ENCODE results near the gene ATRNL1. TPM values are rescaled to one million over a fixed set of nuclear protein-coding genes. Genes with fewer than 3 reads are reported as not detected.

ATRNL1 gene
- total RNA-seq, 1 experiment from 2014 or later: not detected

- peak in 1 of 2 experiments; percentile 18 for DNase-seq
- intact Hi-C loops (cut with micrococcal nuclease; ENCODE audit: unreplicated experiment): loop anchor here (1.0 kb wide), 1 partner anchor 141 kb away; no protein-coding TSS in a partner anchor
- H3K4me1 Mint-ChIP-seq (ENCODE audit: low read depth, unreplicated experiment): no peaks in the 10 kb centered on the region
- Histone ChIP-seq H3K36me3 (ENCODE audit: control insufficient read depth, insufficient read depth, low read length) (no peaks in the 10 kb centered on the region), H3K4me3 (ENCODE audit: low read depth, low read length) (no peak overlapping the region), H3K9me3 (no peaks in the 10 kb centered on the region), H3K4me1 (no peaks in the 10 kb centered on the region), H3K27me3 (replicated peaks; ENCODE audit: control insufficient read depth, insufficient read depth, low read length) (no peaks in the 10 kb centered on the region)
- ChIA-PET POLR2A (no interaction called here), CTCF (no interaction called here)
- no peaks in the 10 kb centered on the region for H3K9me3 Mint-ChIP-seq (ENCODE audit: unreplicated experiment)
- no TSS peak for BruUV-seq (replicated peaks)
- no peaks in the 10 kb centered on the region for H3K36me3 Mint-ChIP-seq (ENCODE audit: insufficient read depth, unreplicated experiment)
- peak; percentile 21 to 43 for TF ChIP-seq CTCF (IDR thresholded peaks at IDR 0.05; ENCODE audit: insufficient read depth in 1 of 2, low read depth in 1 of 2, low read length in 1 of 2, severe bottlenecking in 1 of 2, unreplicated experiment in 1 of 2)
- H3K27me3 Mint-ChIP-seq (ENCODE audit: insufficient read depth, unreplicated experiment): peaks cover 3% of the 10 kb centered on the region
- no peak overlapping the region for H3K4me3 Mint-ChIP-seq (ENCODE audit: unreplicated experiment)
- H3K27ac Mint-ChIP-seq (ENCODE audit: unreplicated experiment): no peak overlapping the region
Measured at GRCh38 chr10:115432188-115432819, 339.1 kb downstream of the ATRNL1 start.

- no peaks in the 10 kb centered on the region for H3K27me3 ChIP-seq (replicated peaks; ENCODE audit: control insufficient read depth, insufficient read depth, low read length)
Measured at GRCh38 chr10:115436999-115437398, 343.8 kb downstream of the ATRNL1 start.

GRCh38 chr10:115441907-115442545 lies 348.9 kb downstream of the ATRNL1 start:
- Histone ChIP-seq H3K4me1 (no peaks in the 10 kb centered on the region), H3K4me3 (ENCODE audit: low read depth, low read length) (no peak overlapping the region), H3K27me3 (replicated peaks; ENCODE audit: control insufficient read depth, insufficient read depth, low read length) (no peaks in the 10 kb centered on the region), H3K9me3 (no peaks in the 10 kb centered on the region), H3K36me3 (ENCODE audit: control insufficient read depth, insufficient read depth, low read length) (no peaks in the 10 kb centered on the region)
- no TSS peak for BruUV-seq (replicated peaks)
- Mint-ChIP-seq H3K4me3 (ENCODE audit: unreplicated experiment) (no peak overlapping the region), H3K9me3 (ENCODE audit: unreplicated experiment) (no peaks in the 10 kb centered on the region), H3K27ac (ENCODE audit: unreplicated experiment) (no peak overlapping the region), H3K36me3 (ENCODE audit: insufficient read depth, unreplicated experiment) (no peaks in the 10 kb centered on the region), H3K27me3 (ENCODE audit: insufficient read depth, unreplicated experiment) (peaks cover under 1% of the 10 kb centered on the region), H3K4me1 (ENCODE audit: low read depth, unreplicated experiment) (no peaks in the 10 kb centered on the region)
- TF ChIP-seq CTCF (IDR thresholded peaks at IDR 0.05; ENCODE audit: insufficient read depth in 1 of 2, low read depth in 1 of 2, low read length in 1 of 2, severe bottlenecking in 1 of 2, unreplicated experiment in 1 of 2): peak; percentile 9 to 27
- ChIA-PET POLR2A (no interaction called here), CTCF (interaction anchor here (0.8 kb wide), 1 partner anchor 78 kb away, joined by 5 read pairs; no protein-coding TSS in a partner anchor)
- intact Hi-C loops (cut with micrococcal nuclease; ENCODE audit: unreplicated experiment): no loop called here
- no peak for DNase-seq

More at GRCh38 chr10:115436999-115437398, 343.8 kb downstream of the ATRNL1 start:
- no peak overlapping the region for H3K27ac Mint-ChIP-seq (ENCODE audit: unreplicated experiment)
- no peaks in the 10 kb centered on the region for H3K4me1 Mint-ChIP-seq (ENCODE audit: low read depth, unreplicated experiment)
- no peaks in the 10 kb centered on the region for H3K9me3 Mint-ChIP-seq (ENCODE audit: unreplicated experiment)
- no peak overlapping the region for H3K4me3 Mint-ChIP-seq (ENCODE audit: unreplicated experiment)
- H3K4me3 ChIP-seq (ENCODE audit: low read depth, low read length): no peak overlapping the region
- BruUV-seq (replicated peaks): no TSS peak
- H3K36me3 ChIP-seq (ENCODE audit: control insufficient read depth, insufficient read depth, low read length): no peaks in the 10 kb centered on the region
- intact Hi-C loops (cut with micrococcal nuclease; ENCODE audit: unreplicated experiment): no loop called here
- H3K4me1 ChIP-seq: no peaks in the 10 kb centered on the region
- H3K36me3 Mint-ChIP-seq (ENCODE audit: insufficient read depth, unreplicated experiment): no peaks in the 10 kb centered on the region
- H3K27me3 Mint-ChIP-seq (ENCODE audit: insufficient read depth, unreplicated experiment): peaks cover 3% of the 10 kb centered on the region
- CTCF ChIA-PET: no interaction called here
- no peaks in the 10 kb centered on the region for H3K9me3 ChIP-seq
- POLR2A ChIA-PET: no interaction called here
- TF ChIP-seq CTCF (IDR thresholded peaks at IDR 0.05; ENCODE audit: insufficient read depth in 1 of 2, low read depth in 1 of 2, low read length in 1 of 2, severe bottlenecking in 1 of 2, unreplicated experiment in 1 of 2): no peak
- no peak for DNase-seq

Data from Caco-2 (cell line).